ENCODE measurements around the gene HS3ST5. TPM values are rescaled to one million over a fixed set of nuclear protein-coding genes. Genes with fewer than 3 reads are reported as not detected.

The HS3ST5 gene
- total RNA-seq, 2 donors from 2014 or later: not detected

DNA sequence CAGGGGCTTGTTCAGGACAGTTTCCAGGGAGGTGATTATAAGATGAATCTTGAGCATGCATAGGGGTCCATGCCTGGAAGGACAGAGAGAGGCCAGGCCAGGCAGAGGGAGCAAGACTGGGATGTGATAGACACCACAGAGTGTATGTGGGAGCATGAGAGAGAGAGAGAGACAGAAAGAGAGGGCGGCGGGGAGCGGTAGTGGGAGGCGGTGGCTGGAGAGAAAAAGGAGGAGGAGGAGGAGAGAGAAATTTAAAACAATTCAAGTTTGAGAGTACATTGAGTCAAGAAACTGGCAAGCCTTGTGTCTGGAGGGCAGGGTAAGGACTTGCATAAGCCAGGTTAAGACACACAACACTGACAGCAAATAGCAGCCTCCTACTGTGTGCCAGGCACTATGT lies 209.0 kb downstream of the HS3ST5 start:
- ATAC-seq (ENCODE audit: insufficient number of reproducible peaks, low FRiP score, low read depth): no peak
- H3K4me1 ChIP-seq (ENCODE audit: control insufficient read depth in 1 of 2, low read depth in 2 of 2): peaks cover 0 to 5% of the 10 kb centered on the region in 2 donors

DNA sequence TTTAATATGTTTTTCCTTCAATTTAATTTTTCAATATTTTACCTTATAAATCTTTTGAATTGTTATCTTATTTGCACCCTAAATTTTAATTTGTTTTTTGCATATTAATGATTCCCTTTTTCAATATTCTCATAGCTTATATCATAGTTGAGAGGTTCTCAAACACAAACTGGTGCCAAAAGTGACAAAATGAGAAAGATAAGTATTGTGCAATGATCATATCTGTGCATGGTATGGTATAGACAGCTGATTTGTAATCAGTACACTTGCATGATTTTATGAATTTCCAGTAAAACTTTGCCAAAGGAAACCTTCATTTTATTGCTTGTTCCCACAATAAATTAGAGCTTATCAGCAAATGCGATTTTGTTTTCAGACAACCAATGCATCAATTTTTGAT lies 210.9 kb downstream of the HS3ST5 start:
- Histone ChIP-seq H3K27ac (no peak overlapping the region), H3K36me3 (no peaks in the 10 kb centered on the region), H3K9me3 (no peaks in the 10 kb centered on the region), H3K4me3 (no peak overlapping the region), H3K27me3 (replicated peaks; ENCODE audit: insufficient read depth) (no peaks in the 10 kb centered on the region), H3K4me1 (ENCODE audit: control insufficient read depth in 1 of 2, low read depth in 2 of 2) (peaks cover 0 to 5% of the 10 kb centered on the region in 2 donors)
- DNase-seq (ENCODE audit: low spot score) (no peak), ATAC-seq (ENCODE audit: insufficient number of reproducible peaks, low FRiP score, low read depth) (no peak)
- TF ChIP-seq, protein P1, sequence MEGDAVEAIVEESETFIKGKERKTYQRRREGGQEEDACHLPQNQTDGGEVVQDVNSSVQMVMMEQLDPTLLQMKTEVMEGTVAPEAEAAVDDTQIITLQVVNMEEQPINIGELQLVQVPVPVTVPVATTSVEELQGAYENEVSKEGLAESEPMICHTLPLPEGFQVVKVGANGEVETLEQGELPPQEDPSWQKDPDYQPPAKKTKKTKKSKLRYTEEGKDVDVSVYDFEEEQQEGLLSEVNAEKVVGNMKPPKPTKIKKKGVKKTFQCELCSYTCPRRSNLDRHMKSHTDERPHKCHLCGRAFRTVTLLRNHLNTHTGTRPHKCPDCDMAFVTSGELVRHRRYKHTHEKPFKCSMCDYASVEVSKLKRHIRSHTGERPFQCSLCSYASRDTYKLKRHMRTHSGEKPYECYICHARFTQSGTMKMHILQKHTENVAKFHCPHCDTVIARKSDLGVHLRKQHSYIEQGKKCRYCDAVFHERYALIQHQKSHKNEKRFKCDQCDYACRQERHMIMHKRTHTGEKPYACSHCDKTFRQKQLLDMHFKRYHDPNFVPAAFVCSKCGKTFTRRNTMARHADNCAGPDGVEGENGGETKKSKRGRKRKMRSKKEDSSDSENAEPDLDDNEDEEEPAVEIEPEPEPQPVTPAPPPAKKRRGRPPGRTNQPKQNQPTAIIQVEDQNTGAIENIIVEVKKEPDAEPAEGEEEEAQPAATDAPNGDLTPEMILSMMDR (IDR thresholded peaks at IDR 0.05): no peak

More for the DNA sequence above, 209.0 kb downstream of the HS3ST5 start:
- Histone ChIP-seq H3K36me3 (no peaks in the 10 kb centered on the region), H3K27ac (no peak overlapping the region), H3K9me3 (no peaks in the 10 kb centered on the region), H3K4me3 (no peak overlapping the region), H3K27me3 (replicated peaks; ENCODE audit: insufficient read depth) (no peaks in the 10 kb centered on the region)
- DNase-seq (ENCODE audit: low spot score): no peak
- TF ChIP-seq, protein P1 (IDR thresholded peaks at IDR 0.05): no peak

DNA sequence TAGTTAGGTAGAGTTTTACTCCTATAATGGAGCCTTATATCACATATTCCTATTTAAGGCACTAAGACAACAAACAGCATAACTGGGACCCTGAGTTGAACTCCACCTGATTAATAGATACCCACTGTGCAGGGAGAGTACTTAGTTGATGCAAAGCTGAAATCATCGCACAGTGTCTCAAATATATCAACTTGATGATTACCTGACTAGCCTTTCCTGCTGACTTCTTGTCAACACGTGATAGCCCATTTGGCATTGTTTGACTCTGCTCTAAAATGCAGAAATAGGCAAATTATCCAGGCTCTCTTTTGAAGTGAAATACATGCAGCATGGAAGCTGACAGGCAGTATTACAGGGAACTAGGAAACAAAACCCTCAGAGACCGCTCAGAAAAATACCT lies 217.2 kb downstream of the HS3ST5 start:
- TF ChIP-seq, protein P1 (IDR thresholded peaks at IDR 0.05): no peak
- ATAC-seq (ENCODE audit: insufficient number of reproducible peaks, low FRiP score, low read depth): no peak

DNA sequence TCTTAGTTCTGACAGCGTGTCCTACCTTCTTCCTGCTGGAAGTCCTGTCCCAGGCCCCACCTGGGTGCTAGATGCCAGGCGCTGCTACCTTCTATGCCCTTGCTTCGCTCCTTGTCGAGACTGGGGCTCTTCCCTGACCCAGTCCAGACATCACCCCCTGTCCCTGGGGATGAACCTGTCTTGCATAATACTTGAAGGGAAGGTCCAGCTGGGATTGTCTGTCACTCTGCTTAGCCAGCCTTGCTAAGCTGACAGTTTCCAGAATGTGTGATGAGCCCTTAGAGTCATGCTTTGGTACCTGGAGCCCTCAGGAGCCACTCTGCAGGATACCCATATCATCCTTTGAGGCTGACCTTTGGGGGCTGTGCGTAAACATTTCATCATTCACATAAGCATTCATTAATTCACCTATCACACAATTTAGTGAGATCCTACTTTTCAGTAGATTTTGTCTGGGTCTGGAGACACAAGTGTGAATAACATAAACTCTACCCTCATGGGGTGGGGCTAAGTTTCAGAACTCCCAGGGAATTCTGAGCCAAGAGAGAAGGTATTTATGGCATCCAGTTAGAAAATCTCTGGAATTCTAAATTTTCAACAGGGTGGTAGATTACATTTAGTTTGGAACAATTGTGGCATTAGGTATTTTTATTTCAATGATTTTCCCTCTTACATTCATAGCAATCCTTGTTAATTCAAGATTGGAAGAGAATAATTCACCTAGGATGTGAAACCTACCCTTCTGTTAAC lies 220.7 kb downstream of the HS3ST5 start:
- Histone ChIP-seq H3K4me1 (ENCODE audit: control insufficient read depth in 1 of 2, low read depth in 2 of 2) (no peaks in the 10 kb centered on the region), H3K36me3 (no peaks in the 10 kb centered on the region), H3K27me3 (replicated peaks; ENCODE audit: insufficient read depth) (no peaks in the 10 kb centered on the region), H3K4me3 (no peak overlapping the region), H3K9me3 (no peaks in the 10 kb centered on the region), H3K27ac (no peak overlapping the region)
- TF ChIP-seq, protein P1 (IDR thresholded peaks at IDR 0.05): no peak
- DNase-seq (ENCODE audit: low spot score): no peak
- no peak for ATAC-seq (ENCODE audit: insufficient number of reproducible peaks, low FRiP score, low read depth)

More for the DNA sequence above, 217.2 kb downstream of the HS3ST5 start:
- Histone ChIP-seq H3K4me1 (ENCODE audit: control insufficient read depth in 1 of 2, low read depth in 2 of 2) (no peaks in the 10 kb centered on the region), H3K36me3 (no peaks in the 10 kb centered on the region), H3K27ac (no peak overlapping the region), H3K4me3 (no peak overlapping the region), H3K27me3 (replicated peaks; ENCODE audit: insufficient read depth) (no peaks in the 10 kb centered on the region), H3K9me3 (no peaks in the 10 kb centered on the region)
- DNase-seq (ENCODE audit: low spot score): no peak

DNA sequence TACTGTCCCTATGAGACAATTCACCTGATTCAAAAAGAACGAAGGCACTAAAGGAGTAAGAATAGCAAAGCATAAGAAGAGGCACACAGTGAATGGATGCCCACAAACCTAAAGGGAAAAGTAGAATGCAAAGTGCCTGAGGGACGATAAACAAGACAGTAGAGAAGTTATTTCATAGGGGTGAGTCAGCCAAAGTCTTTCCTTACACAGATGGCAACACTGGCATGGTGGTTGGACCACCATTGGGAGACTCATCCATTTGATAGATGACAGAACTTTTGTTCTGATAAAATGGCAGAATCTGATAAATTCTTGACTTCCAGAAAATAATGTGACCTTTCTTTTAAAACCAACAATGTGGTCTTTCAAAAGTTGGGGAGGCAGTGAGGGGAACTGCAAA lies 223.8 kb downstream of the HS3ST5 start:
- H3K27me3 ChIP-seq (replicated peaks; ENCODE audit: insufficient read depth): no peaks in the 10 kb centered on the region
- TF ChIP-seq, protein P1 (IDR thresholded peaks at IDR 0.05): no peak
- H3K27ac ChIP-seq: no peak overlapping the region
- H3K36me3 ChIP-seq: no peaks in the 10 kb centered on the region
- DNase-seq (ENCODE audit: low spot score) (no peak), ATAC-seq (ENCODE audit: insufficient number of reproducible peaks, low FRiP score, low read depth) (no peak)
- H3K4me3 ChIP-seq: no peak overlapping the region
- H3K9me3 ChIP-seq: no peaks in the 10 kb centered on the region
- no peaks in the 10 kb centered on the region for H3K4me1 ChIP-seq (ENCODE audit: control insufficient read depth in 1 of 2, low read depth in 2 of 2)

Data from thoracic aorta (tissue), 2 donors.